ENCODE results near the gene LTK. TPM values are rescaled to one million over a fixed set of nuclear protein-coding genes. Genes with fewer than 3 reads are reported as not detected.

Gene LTK
- total and polyA plus RNA-seq, 10 donors = 0.93 to 7.0 (median 4.5) TPM

DNA sequence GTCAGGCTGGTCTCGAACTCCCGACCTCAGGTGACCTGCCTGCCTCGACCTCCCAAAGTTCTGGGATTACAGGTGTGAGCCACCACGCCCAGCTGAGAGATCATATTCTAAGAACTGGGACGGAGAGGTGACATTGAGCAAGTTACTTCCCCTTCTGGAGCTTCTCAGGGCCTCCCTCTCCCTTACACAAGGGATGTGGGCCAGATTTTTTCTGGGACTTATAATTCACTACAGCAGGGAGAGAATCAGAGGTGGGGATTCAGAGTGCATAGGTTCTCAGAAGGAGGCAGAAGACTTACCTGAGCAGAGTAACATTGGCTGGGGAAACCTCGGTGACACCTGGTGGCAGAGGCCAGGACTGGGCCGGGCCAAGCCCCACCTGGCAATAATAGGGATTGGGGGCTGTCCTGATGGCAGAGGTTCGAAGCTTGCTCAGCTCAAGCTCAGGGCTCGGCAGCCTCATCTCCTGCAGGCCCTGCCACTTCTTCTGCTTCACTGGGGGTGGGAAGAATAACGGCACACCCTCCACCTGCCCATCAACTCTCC is 6.8 kb downstream of the LTK start:
- no peak overlapping the region for H3K27ac ChIP-seq
- TF ChIP-seq POLR2A (IDR thresholded peaks at IDR 0.05) (no peak), CTCF (IDR thresholded peaks at IDR 0.05 in 8 of 11, conservative IDR thresholded peaks at IDR 0.05 in 3 of 11) (no peak), POLR2AphosphoS5 (IDR thresholded peaks at IDR 0.05) (no peak)
- H3K4me1 ChIP-seq = peaks cover 13 to 29% (median 23%) of the 10 kb centered on the region in 6 donors
- H3K4me3 ChIP-seq = no peak overlapping the region
- peaks cover 5 to 52% (median 26%) of the 10 kb centered on the region in 7 donors for H3K27me3 ChIP-seq (replicated peaks in 1 of 7)
- no peaks in the 10 kb centered on the region for H3K36me3 ChIP-seq
- intact Hi-C loops (cut with DNase I; ENCODE audit: low total_unique reads) = no loop called here
- no peaks in the 10 kb centered on the region for H3K9me3 ChIP-seq
- WGBS, 5 donors = 66 to 78% (median 76%) methylated on average over 9 to 10 of the region's 10 CpGs
- no peak for DNase-seq

GRCh38 chr15:41505776-41506175 is 7.9 kb downstream of the LTK start:
- H3K4me1 ChIP-seq = peaks cover 20 to 32% (median 26%) of the 10 kb centered on the region in 6 donors
- H3K9me3 ChIP-seq = no peaks in the 10 kb centered on the region
- DNase-seq = no peak
- no peak for TF ChIP-seq CTCF (IDR thresholded peaks at IDR 0.05 in 8 of 11, conservative IDR thresholded peaks at IDR 0.05 in 3 of 11)
- TF ChIP-seq POLR2AphosphoS5 (IDR thresholded peaks at IDR 0.05) = no peak
- no peak for TF ChIP-seq POLR2A (IDR thresholded peaks at IDR 0.05)
- H3K4me3 ChIP-seq = no peak overlapping the region
- no peaks in the 10 kb centered on the region for H3K36me3 ChIP-seq
- peaks cover 2 to 52% (median 27%) of the 10 kb centered on the region in 7 donors for H3K27me3 ChIP-seq (replicated peaks in 1 of 7)
- 63 to 94% (median 93%) methylated on average over 2 to 4 of the region's 4 CpGs for WGBS, 5 donors
- intact Hi-C loops (cut with DNase I; ENCODE audit: low total_unique reads) = no loop called here
- H3K27ac ChIP-seq = no peak overlapping the region

- Histone ChIP-seq H3K4me3 (no peak overlapping the region), H3K27ac (no peak overlapping the region), H3K27me3 (replicated peaks in 1 of 7) (peaks cover 2 to 52% (median 31%) of the 10 kb centered on the region in 7 donors), H3K9me3 (no peaks in the 10 kb centered on the region), H3K4me1 (peaks cover 20 to 34% (median 26%) of the 10 kb centered on the region in 6 donors), H3K36me3 (no peaks in the 10 kb centered on the region)
- no peak for TF ChIP-seq POLR2A (IDR thresholded peaks at IDR 0.05)
- no peak for TF ChIP-seq CTCF (IDR thresholded peaks at IDR 0.05 in 8 of 11, conservative IDR thresholded peaks at IDR 0.05 in 3 of 11)
- TF ChIP-seq POLR2AphosphoS5 (IDR thresholded peaks at IDR 0.05) = no peak
- WGBS, 5 donors = 92 to 97% (median 95%) methylated on average over 13 of the region's 13 CpGs
- no peak for DNase-seq
- intact Hi-C loops (cut with DNase I; ENCODE audit: low total_unique reads) = no loop called here
These were observed 8.7 kb downstream of the LTK start for GRCh38 chr15:41504751-41505492.

DNA sequence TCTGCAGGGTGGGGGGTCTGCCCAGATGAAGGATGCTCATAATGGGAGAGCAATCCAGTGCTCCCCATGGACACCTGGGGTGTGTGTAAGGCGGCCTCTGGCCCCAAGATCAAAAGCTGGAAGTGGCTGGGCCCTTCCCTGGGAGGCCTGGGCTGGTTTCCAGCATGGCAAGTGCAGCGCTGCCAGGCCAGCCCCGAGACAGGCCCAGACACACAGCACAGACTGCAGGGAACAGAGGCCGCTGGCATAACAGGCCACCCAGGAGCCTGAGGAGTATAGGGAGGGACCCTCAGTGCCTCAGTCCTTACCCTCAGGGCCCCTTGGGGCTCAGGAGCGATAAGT is 10.0 kb downstream of the LTK start:
- no peak for TF ChIP-seq POLR2A (IDR thresholded peaks at IDR 0.05)
- no peak for TF ChIP-seq POLR2AphosphoS5 (IDR thresholded peaks at IDR 0.05)
- no peak for TF ChIP-seq CTCF (IDR thresholded peaks at IDR 0.05 in 8 of 11, conservative IDR thresholded peaks at IDR 0.05 in 3 of 11)
- no peaks in the 10 kb centered on the region for H3K36me3 ChIP-seq
- intact Hi-C loops (cut with DNase I; ENCODE audit: low total_unique reads) = no loop called here
- H3K27me3 ChIP-seq (replicated peaks in 1 of 7) = peaks cover 2 to 63% (median 38%) of the 10 kb centered on the region in 7 donors
- H3K27ac ChIP-seq = no peak overlapping the region
- peaks cover 20 to 34% (median 26%) of the 10 kb centered on the region in 6 donors for H3K4me1 ChIP-seq
- WGBS, 5 donors = 48 to 96% (median 75%) methylated on average over 3 to 5 of the region's 5 CpGs
- no peaks in the 10 kb centered on the region for H3K9me3 ChIP-seq
- no peak overlapping the region for H3K4me3 ChIP-seq
- no peak for DNase-seq

Data from spleen (tissue), 11 donors.